Erythroblast (primary cell): ENCODE measurements around the gene COG5.

Experiments
- GATA1 ChIP-seq: IDR thresholded peaks from 2 replicates; pipeline ENCODE4 v1.6.1; 2011; ENCODE audit warnings: low read depth, mild to moderate bottlenecking, control low read depth, low read length, moderate library complexity
- POLR2A ChIP-seq: IDR thresholded peaks from 2 replicates; pipeline ENCODE4 v1.6.1; 2011; ENCODE audit warnings: mild to moderate bottlenecking, low read length

GRCh38 chr7:107544848-107545591 lies 18.7 kb downstream of the COG5 start:
- no peak for TF ChIP-seq POLR2A
- TF ChIP-seq GATA1, result no peak
